SJCRH30 (cell line): ENCODE data around the gene TMEM205. TPM values are rescaled to one million over a fixed set of nuclear protein-coding genes. Genes with fewer than 3 reads are reported as not detected.

Experiments used
- DNase-seq, 2 experiments: peaks; one replicate each; pipeline ENCODE4 v3.0.0-alpha.2; 2015 to 2020
- H3K27ac ChIP-seq: fragments of 250-450 bp; sonication (Bioruptor Pico); 2 replicates; pipeline ENCODE4 v1.5.1; 2020; ENCODE audit warnings: mild to moderate bottlenecking, moderate library complexity
- H3K27me3 ChIP-seq: fragments of 250-450 bp; sonication (Bioruptor Pico); 2 replicates; pipeline ENCODE4 v1.5.1; 2020; ENCODE audit warnings: mild to moderate bottlenecking, moderate library complexity
- H3K36me3 ChIP-seq: fragments of 250-450 bp; sonication (Bioruptor Pico); 2 replicates; pipeline ENCODE4 v1.5.1; 2020; ENCODE audit warnings: mild to moderate bottlenecking, moderate library complexity
- H3K4me1 ChIP-seq: fragments of 250-450 bp; sonication (Bioruptor Pico); 2 replicates; pipeline ENCODE4 v1.5.1; 2020; ENCODE audit warnings: mild to moderate bottlenecking, moderate library complexity
- H3K4me3 ChIP-seq: fragments of 250-450 bp; sonication (Bioruptor Pico); 2 replicates; pipeline ENCODE4 v1.5.1; 2020; ENCODE audit warnings: mild to moderate bottlenecking, moderate library complexity
- H3K9me3 ChIP-seq: fragments of 250-450 bp; sonication (Bioruptor Pico); replicated peaks from 2 replicates; pipeline ENCODE4 v1.5.1; 2020; ENCODE audit warnings: mild to moderate bottlenecking, moderate library complexity
- total RNA-seq: library from RNA; depleted of rRNA; stranded (reverse); fragments of >200 nt; shearing (Covaris generic); gene quantifications from 2 replicates; pipeline ENCODE4 v1.2.3, GENCODE V29; 2014; rRNA removed

Gene TMEM205
- total RNA-seq, 1 experiment from 2014 or later, result 38.8 TPM

DNA sequence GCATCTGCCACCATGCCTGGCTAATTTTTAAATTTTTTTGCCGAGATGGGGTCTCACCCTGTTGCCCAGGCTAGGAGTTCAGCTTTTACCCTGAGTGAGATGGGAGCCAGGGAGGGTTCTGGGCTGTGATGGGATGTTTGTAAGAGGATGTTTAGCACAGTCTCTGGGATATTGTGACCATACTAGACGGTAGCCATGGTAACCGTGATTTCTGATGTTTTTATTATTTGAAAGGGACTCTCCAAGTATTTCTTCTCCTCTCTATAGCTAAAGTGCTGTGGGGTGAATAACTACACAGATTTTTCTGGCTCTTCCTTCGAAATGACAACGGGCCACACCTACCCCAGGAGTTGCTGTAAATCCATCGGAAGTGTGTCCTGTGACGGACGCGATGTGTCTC, 39.7 kb downstream of the TMEM205 start:
- Histone ChIP-seq H3K36me3 (no peaks in the 10 kb centered on the region), H3K27me3 (0 out of 2 replicates have a peak, but pooled peaks cover 3% of the 10 kb centered on the region), H3K9me3 (no peaks in the 10 kb centered on the region), H3K4me1 (no peaks in the 10 kb centered on the region), H3K4me3 (no peak overlapping the region), H3K27ac (no peak overlapping the region)
- DNase-seq, result no peak

DNA sequence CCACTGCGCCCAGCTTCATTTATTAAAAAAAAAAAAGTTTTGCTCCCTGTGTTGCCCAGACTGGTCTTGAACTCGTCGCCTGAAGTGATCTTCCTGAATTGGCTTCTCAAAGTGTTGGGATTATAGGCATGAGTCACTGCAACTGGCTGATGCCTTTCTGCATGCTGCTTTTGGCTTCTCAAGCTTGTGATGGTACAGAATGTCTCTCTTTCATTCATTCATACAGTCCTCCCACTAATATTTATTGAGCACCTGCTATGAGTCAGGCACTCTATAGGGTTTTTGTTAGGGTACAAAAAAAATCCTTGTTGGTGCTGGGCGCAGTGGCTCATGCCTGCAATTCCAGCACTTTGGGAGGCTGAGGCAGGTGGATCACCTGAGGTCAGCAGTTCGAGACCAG, 41.1 kb downstream of the TMEM205 start:
- Histone ChIP-seq H3K9me3 (no peaks in the 10 kb centered on the region), H3K27ac (no peak overlapping the region), H3K4me3 (no peak overlapping the region), H3K27me3 (0 out of 2 replicates have a peak, but pooled peaks cover 3% of the 10 kb centered on the region), H3K36me3 (no peaks in the 10 kb centered on the region), H3K4me1 (no peaks in the 10 kb centered on the region)
- DNase-seq, result no peak

DNA sequence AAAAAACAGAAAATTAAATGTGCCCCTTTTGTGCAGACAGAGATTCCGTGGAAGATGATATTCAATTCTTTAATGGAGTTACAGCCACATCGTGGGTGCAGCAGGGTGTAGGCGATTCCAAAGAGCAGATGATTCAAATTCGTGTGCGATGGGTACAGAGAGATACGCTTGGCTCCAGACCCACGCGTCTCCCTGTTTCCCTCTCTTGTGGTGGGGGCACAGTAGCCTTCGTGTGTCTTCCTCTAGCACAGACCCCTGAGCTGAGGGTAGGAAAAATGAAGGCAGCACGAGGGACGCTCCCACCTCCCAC, 45.3 kb downstream of the TMEM205 start:
- Histone ChIP-seq H3K4me3 (no peak overlapping the region), H3K27ac (no peak overlapping the region), H3K36me3 (no peaks in the 10 kb centered on the region), H3K9me3 (no peaks in the 10 kb centered on the region), H3K4me1 (no peaks in the 10 kb centered on the region), H3K27me3 (peaks cover 3% of the 10 kb centered on the region; the same call in 1 of the 2 replicates)
- no peak for DNase-seq

DNA sequence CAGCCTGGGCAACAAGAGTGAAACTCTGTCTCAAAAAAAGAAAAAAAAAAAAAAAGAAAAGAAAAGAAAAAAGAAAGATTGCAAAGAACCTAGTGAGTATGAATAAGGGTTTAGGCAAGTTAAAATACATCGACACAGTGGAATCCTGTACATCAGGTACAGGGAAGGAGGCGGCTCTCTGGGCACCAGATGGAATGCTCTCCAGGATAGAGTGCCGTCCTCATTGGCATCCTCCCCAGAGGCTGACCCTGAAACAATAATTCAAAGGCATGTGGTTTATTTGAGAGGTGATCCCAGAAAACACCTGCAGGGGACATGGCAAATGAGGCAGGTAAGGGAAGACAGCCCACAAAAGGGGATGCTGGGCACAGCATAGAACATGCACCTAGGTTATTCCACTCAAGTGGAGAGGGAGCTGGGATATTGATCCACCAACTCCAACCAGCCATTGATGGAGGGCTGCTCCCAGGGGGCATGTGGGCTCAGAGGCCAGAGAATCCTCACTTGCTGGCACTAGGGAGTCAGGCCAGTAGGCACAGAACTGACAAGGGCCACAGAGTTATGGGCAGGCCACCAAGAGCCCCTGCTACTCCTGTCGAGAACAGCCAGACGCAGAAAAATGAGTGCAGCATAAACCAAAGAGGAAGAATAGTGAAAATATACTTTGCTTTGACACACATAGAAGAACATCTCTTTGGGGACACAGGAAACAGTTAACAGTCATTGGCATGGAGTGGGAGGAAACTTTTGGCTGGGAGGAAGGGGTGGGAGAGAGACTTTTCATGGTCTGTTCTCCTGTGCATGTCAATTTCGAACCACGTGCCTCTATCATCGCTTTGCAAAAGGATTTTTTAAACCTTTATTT, 45.9 kb downstream of the TMEM205 start:
- Histone ChIP-seq H3K4me3 (no peak overlapping the region), H3K27ac (no peak overlapping the region), H3K4me1 (no peaks in the 10 kb centered on the region), H3K27me3 (peaks cover 3% of the 10 kb centered on the region; the same call in 1 of the 2 replicates), H3K36me3 (no peaks in the 10 kb centered on the region), H3K9me3 (no peaks in the 10 kb centered on the region)
- DNase-seq, result no peak

DNA sequence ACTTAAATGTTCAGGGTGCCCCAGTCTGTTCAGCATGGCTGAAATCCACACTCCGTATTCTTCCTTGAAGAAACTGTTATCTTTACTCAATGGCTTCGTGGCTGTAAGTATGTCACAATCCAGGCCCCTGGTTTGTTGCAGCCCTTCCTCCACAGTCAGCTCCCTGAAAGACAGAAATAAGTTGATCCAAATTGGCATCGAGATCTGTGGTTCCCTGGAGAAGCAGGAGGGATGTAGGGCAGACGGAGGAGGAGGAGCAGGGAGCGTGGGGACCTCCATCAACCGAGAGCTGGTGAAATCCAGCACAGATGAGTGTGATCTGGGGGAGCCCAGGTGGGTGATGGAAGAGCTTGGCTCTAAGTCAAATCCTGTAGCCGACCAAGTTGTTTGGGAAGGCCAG, 49.8 kb downstream of the TMEM205 start:
- H3K27ac ChIP-seq, result no peak overlapping the region
- no peak for DNase-seq
- H3K36me3 ChIP-seq, result no peaks in the 10 kb centered on the region
- H3K4me1 ChIP-seq, result no peaks in the 10 kb centered on the region
- H3K4me3 ChIP-seq, result no peak overlapping the region
- H3K9me3 ChIP-seq, result no peaks in the 10 kb centered on the region
- H3K27me3 ChIP-seq, result no peaks in the 10 kb centered on the region; the same call in 1 of the 2 replicates

DNA sequence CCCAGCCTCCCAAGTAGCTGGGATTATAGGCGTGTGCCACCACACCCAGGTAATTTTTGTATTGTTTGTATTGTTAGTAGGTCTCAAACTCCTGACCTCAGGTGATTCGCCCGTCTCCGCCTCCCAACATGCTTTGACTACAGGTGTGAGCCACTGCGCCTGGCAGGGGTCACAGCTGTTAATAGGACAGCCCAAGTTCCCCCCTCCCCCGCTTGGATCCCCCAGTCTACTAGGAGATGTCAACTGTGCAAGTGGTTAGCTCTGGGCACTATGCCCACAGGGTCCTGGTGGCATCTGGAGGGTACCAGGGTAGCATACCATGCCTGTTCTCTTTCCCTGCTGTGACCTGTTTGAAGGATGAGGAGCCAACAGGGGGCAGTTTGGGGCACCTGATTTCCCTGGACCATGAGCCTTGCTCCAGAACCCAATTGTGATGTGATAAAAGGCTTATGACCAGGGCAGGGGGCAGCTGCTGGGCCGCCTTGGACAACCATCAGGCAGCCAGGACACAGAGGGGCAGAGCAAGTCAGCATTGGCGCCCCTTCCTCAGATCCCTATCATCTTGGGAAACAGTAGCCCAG, 50.3 kb downstream of the TMEM205 start, which contains the start of gene TSPAN16:
Gene TSPAN16, plus strand, starts transcription at position 496 of the 581 bp plus-strand sequence. CDS start 138 bp downstream, outside the sequence.
- Histone ChIP-seq H3K27me3 (no peaks in the 10 kb centered on the region; the same call in 1 of the 2 replicates), H3K4me3 (no peak within 1 kb of the TSS), H3K4me1 (no peaks in the 10 kb centered on the region), H3K9me3 (no peaks in the 10 kb centered on the region), H3K36me3 (no peaks in the 10 kb centered on the region), H3K27ac (no peak within 1 kb of the TSS)
- DNase-seq, result no peak

DNA sequence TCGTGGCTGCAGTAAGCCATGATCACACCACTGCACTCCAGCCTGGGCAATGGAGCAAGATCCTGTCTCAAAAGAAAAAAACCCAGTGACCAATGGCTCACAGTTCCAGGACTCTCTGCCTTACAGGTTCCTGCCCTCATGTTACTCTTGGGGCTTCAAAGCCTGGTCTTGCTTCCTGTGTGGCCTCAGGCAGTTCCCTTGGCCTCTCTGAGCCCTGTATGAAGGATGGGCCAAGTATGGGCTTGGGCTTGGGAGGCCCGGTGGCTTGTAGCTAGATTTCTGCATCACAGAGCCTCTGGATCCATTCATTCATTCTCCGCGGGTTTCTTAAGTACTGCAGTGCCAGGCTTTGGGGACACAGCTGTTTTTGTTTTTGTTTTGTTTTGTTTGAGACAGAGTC, 50.9 kb downstream of the TMEM205 start:
- Histone ChIP-seq H3K27ac (no peak overlapping the region), H3K36me3 (no peaks in the 10 kb centered on the region), H3K4me3 (no peak overlapping the region), H3K9me3 (no peaks in the 10 kb centered on the region), H3K4me1 (no peaks in the 10 kb centered on the region), H3K27me3 (no peaks in the 10 kb centered on the region; the same call in 1 of the 2 replicates)
- no peak for DNase-seq

DNA sequence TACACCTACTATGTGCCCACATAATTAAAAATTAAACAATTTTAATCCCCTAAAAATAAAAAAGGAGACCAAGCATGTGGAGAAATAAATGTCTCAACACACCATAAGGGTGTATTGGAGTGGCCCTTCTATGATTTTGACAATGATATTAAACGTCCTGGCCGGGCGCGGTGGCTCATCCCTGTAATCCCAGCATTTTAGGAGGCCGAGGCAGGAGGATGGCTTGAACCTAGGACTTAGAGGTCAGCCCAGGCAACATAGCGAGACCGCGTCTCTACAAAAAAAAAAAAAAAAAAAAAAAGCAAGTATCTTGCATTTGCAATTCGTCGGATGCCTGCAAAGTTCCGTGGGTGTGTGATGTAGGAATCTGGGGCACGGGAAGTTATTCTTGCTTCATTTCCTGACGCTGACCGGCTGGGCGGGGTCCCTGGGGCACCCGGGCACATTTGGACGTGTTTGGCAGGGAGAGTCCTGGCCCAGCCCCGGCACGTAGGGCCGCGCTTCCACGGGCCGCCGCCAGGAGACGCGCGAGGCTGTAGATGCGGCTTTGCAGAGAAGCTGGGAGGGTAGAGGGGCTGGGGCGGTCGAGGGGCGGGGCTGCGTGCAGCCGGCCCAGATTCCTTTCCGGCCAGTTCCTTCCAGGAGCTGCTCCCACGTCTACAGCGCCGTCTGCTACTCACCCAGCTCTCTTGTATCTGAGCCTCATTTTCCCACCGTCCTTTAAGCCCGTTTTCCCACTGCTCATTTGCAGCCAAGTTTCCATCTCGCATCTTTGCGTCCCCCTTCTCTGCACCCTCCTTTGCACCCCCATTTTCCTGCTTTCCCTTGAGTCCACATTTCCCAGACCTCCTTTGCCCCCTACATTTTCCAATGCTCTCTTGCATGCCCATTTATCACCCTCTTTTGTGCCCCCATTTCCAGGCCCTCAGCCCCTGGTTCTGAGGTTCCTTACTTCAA, 52.4 kb downstream of the TMEM205 start:
- H3K4me1 ChIP-seq, result peaks cover 3% of the 10 kb centered on the region; the same call in 1 of the 2 replicates
- peak; percentile 87 to 91 for DNase-seq
- no peak overlapping the region for H3K27ac ChIP-seq
- no peaks in the 10 kb centered on the region; the same call in 1 of the 2 replicates for H3K27me3 ChIP-seq
- H3K36me3 ChIP-seq, result no peaks in the 10 kb centered on the region
- peak overlapping the region; percentile 24; the same call in 1 of the 2 replicates for H3K4me3 ChIP-seq
- no peaks in the 10 kb centered on the region for H3K9me3 ChIP-seq

Other genes starting within 250 kb of the TMEM205 start
- 61.3 and 70.3 TPM in 2 replicates for gene SPC24, start 190.5 kb downstream of the TMEM205 start, total RNA-seq
- gene KANK2, start 148.7 kb downstream of the TMEM205 start, total RNA-seq, result 86.1 and 98.4 TPM in 2 replicates
- gene ANGPTL8, start 106.6 kb downstream of the TMEM205 start, total RNA-seq, result not detected in 2 replicates
- gene DOCK6, start 83.7 kb downstream of the TMEM205 start, total RNA-seq, result 15.2 and 18.3 TPM in 2 replicates
- not detected in 2 replicates for gene TSPAN16, start 50.1 kb downstream of the TMEM205 start, total RNA-seq
- 0.58 and 0.83 TPM in 2 replicates for gene RAB3D, start 6.6 kb downstream of the TMEM205 start, total RNA-seq
- not detected in 2 replicates for gene CCDC159, start 251 bp upstream of the TMEM205 start, total RNA-seq
- gene PLPPR2, start 9.2 kb upstream of the TMEM205 start, total RNA-seq, result 0.10 and 0.59 TPM in 2 replicates
- 1.2 and 2.4 TPM in 2 replicates for gene SWSAP1, start 28.4 kb upstream of the TMEM205 start, total RNA-seq
- gene EPOR, start 38.0 kb upstream of the TMEM205 start, total RNA-seq, result 8.4 and 9.9 TPM in 2 replicates
- not detected in 2 replicates for gene RGL3, start 73.0 kb upstream of the TMEM205 start, total RNA-seq
- 0.18 and 0.22 TPM in 2 replicates for gene ODAD3, start 88.9 kb upstream of the TMEM205 start, total RNA-seq
- 136 and 164 TPM in 2 replicates for gene PRKCSH, start 89.4 kb upstream of the TMEM205 start, total RNA-seq
- gene ELAVL3, start 134.8 kb upstream of the TMEM205 start, total RNA-seq, result not detected in 2 replicates
- 2.8 and 3.5 TPM in 2 replicates for gene ZNF653, start 159.6 kb upstream of the TMEM205 start, total RNA-seq
- gene ECSIT, start 182.9 kb upstream of the TMEM205 start, total RNA-seq, result 22.3 and 22.6 TPM in 2 replicates
- gene CNN1, start 192.6 kb upstream of the TMEM205 start, total RNA-seq, result 1.4 TPM in 2 replicates
- 37.3 and 38.1 TPM in 2 replicates for gene ELOF1, start 213.0 kb upstream of the TMEM205 start, total RNA-seq
- gene ACP5, start 231.4 kb upstream of the TMEM205 start, total RNA-seq, result 0.75 and 2.4 TPM in 2 replicates